K562 (cell line): ENCODE data around the gene MAN1A1. TPM values are rescaled to one million over a fixed set of nuclear protein-coding genes. Genes with fewer than 3 reads are reported as not detected.

Experiments
- ATAC-seq: fragments of 200-7000 bp; cut with Tn5 transposase; 3 replicates; pipeline ENCODE4 v1.9.1; 2020; ENCODE audit warnings: moderate library complexity
- BruUV-seq: library from RNA; stranded (reverse); fragments of 400-500 nt; replicated peaks from 2 replicates; lab custom pipeline; 2021; lab: Mats Ljungman, UMichigan
- CTCF ChIA-PET: fragments of 300-600 bp; formaldehyde crosslinking; extraction: SDS; loops from one replicate; lab custom pipeline; 2021; ENCODE audit warnings: low intra/inter-chr PET ratio; lab: Yijun Ruan, JAX
- POLR2A ChIA-PET: fragments of 300-600, 350-650 bp; sonication (Branson Sonifier 250); formaldehyde crosslinking; extraction: SDS; loops from one replicate; lab custom pipeline; 2021; ENCODE audit warnings: antibody characterized with exemption, inconsistent platforms; lab: Yijun Ruan, JAX
- DNase-seq, 4 experiments: peaks; one replicate each; pipeline versions ENCODE4 v3.0.0 to v3.0.0-alpha.2; 2011 to 2018; ENCODE audit warnings: low spot score in 3 of 4, mixed read lengths in 3 of 4; ENCODE audit errors: extremely low read depth in 1 of 4
- FAIRE-seq: peaks from 2 replicates; lab custom pipeline; 2011; peaks lifted over from hg19 to GRCh38; lab: Jason Lieb, UNC
- H2AFZ ChIP-seq: 2 replicates; pipeline ENCODE4 v1.6.0; 2011; ENCODE audit warnings: low read depth, low read length, control low read depth, inconsistent platforms
- H3K27ac ChIP-seq: fragments of 200-600 bp; 3 replicates; pipeline ENCODE4 v1.8.0; 2011; ENCODE audit warnings: low read depth, mild to moderate bottlenecking, control low read depth, inconsistent platforms, low read length, moderate library complexity, mixed read lengths; ENCODE audit errors: extremely low read depth
- H3K27me3 ChIP-seq, 2 experiments: fragments of 300-600 bp in 1 of 2; 2 replicates in 1 of 2; 3 replicates in 1 of 2; pipeline versions ENCODE4 v1.6.0 to v1.8.0; 2011; ENCODE audit warnings: inconsistent platforms in 2 of 2, low read length in 2 of 2, mild to moderate bottlenecking in 1 of 2, mixed read lengths in 1 of 2, moderate library complexity in 1 of 2; ENCODE audit not compliant: control insufficient read depth in 2 of 2, insufficient read depth in 2 of 2
- H3K36me3 ChIP-seq: fragments of 300-600 bp; 3 replicates; pipeline ENCODE4 v1.8.0; 2011; ENCODE audit warnings: mild to moderate bottlenecking, low read length, inconsistent platforms; ENCODE audit not compliant: control insufficient read depth, insufficient read depth
- H3K4me1 ChIP-seq, 2 experiments: fragments of 200-600 bp in 1 of 2; replicated peaks in 1 of 2; 2 replicates in 1 of 2; 3 replicates in 1 of 2; pipeline versions ENCODE4 v1.5.1 to v1.8.0; 2011; ENCODE audit warnings: inconsistent platforms in 2 of 2, low read length in 2 of 2, mild to moderate bottlenecking in 1 of 2, mixed read lengths in 1 of 2, moderate library complexity in 1 of 2; ENCODE audit not compliant: control insufficient read depth in 2 of 2, insufficient read depth in 2 of 2
- H3K4me2 ChIP-seq: 2 replicates; pipeline ENCODE4 v1.6.1; 2011; ENCODE audit warnings: low read length, control low read depth, inconsistent platforms, mixed read lengths; ENCODE audit not compliant: insufficient read depth
- H3K4me3 ChIP-seq: fragments of 200-600 bp; sonication (generic), shearing (Covaris generic); 2 replicates; pipeline ENCODE4 v1.5.1; 2016; ENCODE audit warnings: control low read depth, inconsistent platforms
- H3K79me2 ChIP-seq: fragments of 200-600 bp; 3 replicates; pipeline ENCODE4 v1.8.0; 2011; ENCODE audit warnings: low read length, inconsistent platforms; ENCODE audit not compliant: control insufficient read depth, insufficient read depth
- H3K9ac ChIP-seq, 2 experiments: 2 replicates each; pipeline versions ENCODE4 v1.6.0 to v1.6.1; 2011; ENCODE audit warnings: low read depth in 2 of 2, low read length in 2 of 2, control low read depth in 1 of 2, inconsistent platforms in 1 of 2, mild to moderate bottlenecking in 1 of 2, mixed read lengths in 1 of 2; ENCODE audit not compliant: insufficient read depth in 1 of 2
- H3K9me1 ChIP-seq: one replicate; pipeline ENCODE4 v1.6.0; 2011; ENCODE audit warnings: inconsistent platforms, mild to moderate bottlenecking, low read length, moderate library complexity; ENCODE audit not compliant: control insufficient read depth, insufficient read depth
- H3K9me3 ChIP-seq: replicated peaks from 2 replicates; pipeline ENCODE4 v1.5.1; 2011; ENCODE audit warnings: low read depth, low read length, inconsistent platforms; ENCODE audit not compliant: control insufficient read depth, insufficient read depth
- H4K20me1 ChIP-seq: replicated peaks from 2 replicates; pipeline ENCODE4 v1.6.1; 2011; ENCODE audit warnings: low read length, inconsistent platforms, mixed read lengths; ENCODE audit not compliant: control insufficient read depth, insufficient read depth
- TAL1 ChIP-seq: fragments of 450-650 bp; IDR thresholded peaks from 2 replicates; pipeline ENCODE4 v1.6.1; 2016; ENCODE audit warnings: mild to moderate bottlenecking
- ZBTB8A ChIP-seq: fragments of 450-650 bp; IDR thresholded peaks from 2 replicates; pipeline ENCODE4 v1.6.1; 2018; ENCODE audit warnings: mild to moderate bottlenecking, moderate library complexity; ENCODE audit not compliant: partially characterized antibody
- ZNF780A ChIP-seq: fragments of 250-450 bp; sonication (Bioruptor Pico); IDR thresholded peaks from 2 replicates; pipeline ENCODE4 v1.5.0; 2021; ENCODE audit warnings: mild to moderate bottlenecking
- WGBS: fragments of 100-300 bp; shearing (Covaris generic); methylation state at CpG from one replicate; pipeline ENCODE4 v1.1.6; 2016; ENCODE audit warnings: low coverage, mixed read lengths; ENCODE audit not compliant: insufficient coverage; ENCODE audit errors: missing lambda C conversion rate; 5-methylcytosine and 5-hydroxymethylcytosine counted together
- in situ Hi-C: fragments of 300-500 bp; cut with MboI; formaldehyde crosslinking; loops from 4 replicates; pipeline ENCODE4 v1.15.0; 2018; ENCODE audit warnings: inconsistent platforms, mixed read lengths
- intact Hi-C: fragments of 100-400 bp; cut with micrococcal nuclease; formaldehyde crosslinking; loops from 2 replicates; pipeline ENCODE4 v1.14.2; 2022
- polyA plus RNA-seq, 8 experiments: library from polyadenylated mRNA; depleted of rRNA in 4 of 8; stranded (reverse) in 5 of 8; unstranded in 3 of 8; fragments of >200 nt; fragmentation: Nextera tagmentation in 2 of 8; fragmentation: Illumina TruSeq in 1 of 8; extraction: Ambion mirVana in 2 of 8; extraction: Trizol in 1 of 8; gene quantifications; 2 replicates each; pipeline versions ENCODE4 v1.2.1 to v1.2.3, GENCODE V29; 2011 to 2014; ENCODE audit warnings: inconsistent platforms in 1 of 8, missing spikeins in 1 of 8
- total RNA-seq, 7 experiments: library from RNA; depleted of rRNA in 6 of 7; stranded (reverse); fragments of >200 nt in 6 of 7; fragmentation: Illumina TruSeq in 2 of 7; extraction: Trizol in 2 of 7; gene quantifications; 2 replicates each; pipeline versions ENCODE4 v1.2.1 to v1.2.3, GENCODE V29; 2011 to 2021; ENCODE audit warnings: low replicate concordance in 1 of 7
- TF ChIP-seq, protein P1 (sequence below), 2 experiments: fragments of 450-650 bp in 1 of 2; sonication (generic) in 1 of 2; formaldehyde crosslinking; conservative IDR thresholded peaks; 2 replicates each; pipeline versions ENCODE4 v1.4.0 to v1.8.1; 2020 to 2022; ENCODE audit warnings: mild to moderate bottlenecking in 1 of 2, missing genetic modification reagents in 1 of 2
- TF ChIP-seq, protein P2 (sequence below): fragments of 250-450 bp; sonication (Bioruptor Pico); IDR thresholded peaks from 2 replicates; pipeline ENCODE4 v1.5.0; 2021; ENCODE audit warnings: mild to moderate bottlenecking, borderline replicate concordance
- TF ChIP-seq, protein P3 (sequence below): fragments of 250-450 bp; sonication (Bioruptor Pico); IDR thresholded peaks from 2 replicates; pipeline ENCODE4 v1.4.0; 2020

MAN1A1 gene
- total and polyA plus RNA-seq, 9 of the 15 experiments (the other 6 are each of a cell fraction or from before 2014, with no cell fraction given) = 24.5 to 78.4 (median 59.7) TPM

DNA sequence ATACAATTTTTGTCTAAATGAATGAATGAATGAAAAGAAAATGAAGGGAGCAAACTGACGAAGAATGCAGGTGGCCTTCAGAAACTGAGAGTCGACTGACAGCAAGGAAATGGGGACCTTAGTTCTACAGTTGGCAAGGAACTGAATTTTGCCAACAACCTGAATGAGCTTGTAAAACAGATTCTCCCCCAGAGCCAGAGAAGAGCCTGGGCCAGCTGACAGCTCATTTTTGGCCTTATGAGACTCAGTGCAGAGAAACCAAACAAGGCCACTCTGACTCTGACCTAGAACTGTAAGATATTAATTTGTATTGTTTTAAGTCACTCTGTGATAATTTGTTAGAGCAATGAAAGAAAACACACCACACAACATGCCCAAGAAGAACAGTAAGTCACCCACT, 21.8 kb downstream of the MAN1A1 start:
- ChIA-PET POLR2A (interaction anchor here (0.6 to 1.3 kb wide), 3 partner anchors 11 to 636 kb away, joined by 4 read pairs; no protein-coding TSS in a partner anchor), CTCF (no interaction called here)
- no peak overlapping the region for H3K4me3 ChIP-seq
- intact Hi-C loops = no loop called here
- peaks cover 81% of the 10 kb centered on the region for H3K36me3 ChIP-seq
- no peaks in the 10 kb centered on the region for H3K27me3 ChIP-seq
- FAIRE-seq (no peak), ATAC-seq (no peak)
- H3K79me2 ChIP-seq = peaks cover 98% of the 10 kb centered on the region
- in situ Hi-C loops = no loop called here
- peaks cover 13 to 60% of the 10 kb centered on the region in 2 experiments for H3K4me1 ChIP-seq
- WGBS = 94% methylated on average over 2 of the region's 2 CpGs
- H3K9ac ChIP-seq = no peak overlapping the region
- no peak overlapping the region for H2AFZ ChIP-seq
- H3K4me2 ChIP-seq = no peak overlapping the region
- TF ChIP-seq, protein P1, sequence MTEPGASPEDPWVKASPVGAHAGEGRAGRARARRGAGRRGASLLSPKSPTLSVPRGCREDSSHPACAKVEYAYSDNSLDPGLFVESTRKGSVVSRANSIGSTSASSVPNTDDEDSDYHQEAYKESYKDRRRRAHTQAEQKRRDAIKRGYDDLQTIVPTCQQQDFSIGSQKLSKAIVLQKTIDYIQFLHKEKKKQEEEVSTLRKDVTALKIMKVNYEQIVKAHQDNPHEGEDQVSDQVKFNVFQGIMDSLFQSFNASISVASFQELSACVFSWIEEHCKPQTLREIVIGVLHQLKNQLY (CRISPR knock-in tag; conservative IDR thresholded peaks at IDR 0.05) = no peak
- TF ChIP-seq, protein P2, sequence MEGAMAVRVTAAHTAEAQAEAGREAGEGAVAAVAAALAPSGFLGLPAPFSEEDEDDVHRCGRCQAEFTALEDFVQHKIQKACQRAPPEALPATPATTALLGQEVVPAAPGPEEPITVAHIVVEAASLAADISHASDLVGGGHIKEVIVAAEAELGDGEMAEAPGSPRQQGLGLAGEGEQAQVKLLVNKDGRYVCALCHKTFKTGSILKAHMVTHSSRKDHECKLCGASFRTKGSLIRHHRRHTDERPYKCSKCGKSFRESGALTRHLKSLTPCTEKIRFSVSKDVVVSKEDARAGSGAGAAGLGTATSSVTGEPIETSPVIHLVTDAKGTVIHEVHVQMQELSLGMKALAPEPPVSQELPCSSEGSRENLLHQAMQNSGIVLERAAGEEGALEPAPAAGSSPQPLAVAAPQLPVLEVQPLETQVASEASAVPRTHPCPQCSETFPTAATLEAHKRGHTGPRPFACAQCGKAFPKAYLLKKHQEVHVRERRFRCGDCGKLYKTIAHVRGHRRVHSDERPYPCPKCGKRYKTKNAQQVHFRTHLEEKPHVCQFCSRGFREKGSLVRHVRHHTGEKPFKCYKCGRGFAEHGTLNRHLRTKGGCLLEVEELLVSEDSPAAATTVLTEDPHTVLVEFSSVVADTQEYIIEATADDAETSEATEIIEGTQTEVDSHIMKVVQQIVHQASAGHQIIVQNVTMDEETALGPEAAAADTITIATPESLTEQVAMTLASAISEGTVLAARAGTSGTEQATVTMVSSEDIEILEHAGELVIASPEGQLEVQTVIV (CRISPR knock-in tag) = no peak
- no peak for TF ChIP-seq ZBTB8A
- TF ChIP-seq, protein P3, sequence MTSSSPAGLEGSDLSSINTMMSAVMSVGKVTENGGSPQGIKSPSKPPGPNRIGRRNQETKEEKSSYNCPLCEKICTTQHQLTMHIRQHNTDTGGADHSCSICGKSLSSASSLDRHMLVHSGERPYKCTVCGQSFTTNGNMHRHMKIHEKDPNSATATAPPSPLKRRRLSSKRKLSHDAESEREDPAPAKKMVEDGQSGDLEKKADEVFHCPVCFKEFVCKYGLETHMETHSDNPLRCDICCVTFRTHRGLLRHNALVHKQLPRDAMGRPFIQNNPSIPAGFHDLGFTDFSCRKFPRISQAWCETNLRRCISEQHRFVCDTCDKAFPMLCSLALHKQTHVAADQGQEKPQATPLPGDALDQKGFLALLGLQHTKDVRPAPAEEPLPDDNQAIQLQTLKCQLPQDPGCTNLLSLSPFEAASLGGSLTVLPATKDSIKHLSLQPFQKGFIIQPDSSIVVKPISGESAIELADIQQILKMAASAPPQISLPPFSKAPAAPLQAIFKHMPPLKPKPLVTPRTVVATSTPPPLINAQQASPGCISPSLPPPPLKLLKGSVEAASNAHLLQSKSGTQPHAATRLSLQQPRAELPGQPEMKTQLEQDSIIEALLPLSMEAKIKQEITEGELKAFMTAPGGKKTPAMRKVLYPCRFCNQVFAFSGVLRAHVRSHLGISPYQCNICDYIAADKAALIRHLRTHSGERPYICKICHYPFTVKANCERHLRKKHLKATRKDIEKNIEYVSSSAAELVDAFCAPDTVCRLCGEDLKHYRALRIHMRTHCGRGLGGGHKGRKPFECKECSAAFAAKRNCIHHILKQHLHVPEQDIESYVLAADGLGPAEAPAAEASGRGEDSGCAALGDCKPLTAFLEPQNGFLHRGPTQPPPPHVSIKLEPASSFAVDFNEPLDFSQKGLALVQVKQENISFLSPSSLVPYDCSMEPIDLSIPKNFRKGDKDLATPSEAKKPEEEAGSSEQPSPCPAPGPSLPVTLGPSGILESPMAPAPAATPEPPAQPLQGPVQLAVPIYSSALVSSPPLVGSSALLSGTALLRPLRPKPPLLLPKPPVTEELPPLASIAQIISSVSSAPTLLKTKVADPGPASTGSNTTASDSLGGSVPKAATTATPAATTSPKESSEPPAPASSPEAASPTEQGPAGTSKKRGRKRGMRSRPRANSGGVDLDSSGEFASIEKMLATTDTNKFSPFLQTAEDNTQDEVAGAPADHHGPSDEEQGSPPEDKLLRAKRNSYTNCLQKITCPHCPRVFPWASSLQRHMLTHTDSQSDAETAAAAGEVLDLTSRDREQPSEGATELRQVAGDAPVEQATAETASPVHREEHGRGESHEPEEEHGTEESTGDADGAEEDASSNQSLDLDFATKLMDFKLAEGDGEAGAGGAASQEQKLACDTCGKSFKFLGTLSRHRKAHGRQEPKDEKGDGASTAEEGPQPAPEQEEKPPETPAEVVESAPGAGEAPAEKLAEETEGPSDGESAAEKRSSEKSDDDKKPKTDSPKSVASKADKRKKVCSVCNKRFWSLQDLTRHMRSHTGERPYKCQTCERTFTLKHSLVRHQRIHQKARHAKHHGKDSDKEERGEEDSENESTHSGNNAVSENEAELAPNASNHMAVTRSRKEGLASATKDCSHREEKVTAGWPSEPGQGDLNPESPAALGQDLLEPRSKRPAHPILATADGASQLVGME (CRISPR knock-in tag) = no peak
- TF ChIP-seq TAL1 = no peak
- TF ChIP-seq ZNF780A (CRISPR knock-in tag) = no peak
- TF ChIP-seq, all 486 proteins: peak for 0
- peaks cover 24% of the 10 kb centered on the region for H4K20me1 ChIP-seq
- H3K27ac ChIP-seq = no peak overlapping the region
- H3K9me3 ChIP-seq = no peaks in the 10 kb centered on the region
- BruUV-seq = no TSS peak
- H3K9me1 ChIP-seq = peaks cover 5% of the 10 kb centered on the region
- no peak for DNase-seq
